Activated T-cell treated with anti-CD3 and anti-CD28 coated beads, Interleukin-2, amount 50 U/mL, for 24 hours (primary cell): ENCODE data around the gene ATF3.
A peak's percentile ranks its signal among the peaks of the same experiment; 100 is the strongest.
"Not testable (repeated sequence)": the region's sequence is repeated elsewhere in the genome, so short reads cannot be mapped to it uniquely, and the experiment has no call there.

Experiments
- DNase-seq: peaks from one replicate; pipeline ENCODE4 v3.0.0-alpha.2; 2020
- H3K27ac Mint-ChIP-seq: 2 replicates; pipeline ENCODE4 v1.8.0; 2020; ENCODE audit warnings: mild to moderate bottlenecking, mixed read lengths
- H3K27me3 Mint-ChIP-seq: 2 replicates; pipeline ENCODE4 v1.8.0; 2020; ENCODE audit warnings: mixed read lengths
- H3K36me3 Mint-ChIP-seq: 2 replicates; pipeline ENCODE4 v1.8.0; 2020; ENCODE audit warnings: low read depth, mixed read lengths
- H3K4me1 Mint-ChIP-seq: 2 replicates; pipeline ENCODE4 v1.8.0; 2020; ENCODE audit warnings: low read depth, mixed read lengths
- H3K4me3 Mint-ChIP-seq: 2 replicates; pipeline ENCODE4 v1.8.0; 2020; ENCODE audit warnings: mild to moderate bottlenecking, moderate library complexity, mixed read lengths
- H3K9me3 Mint-ChIP-seq: 2 replicates; pipeline ENCODE4 v1.8.0; 2020; ENCODE audit warnings: mixed read lengths

The ATF3 gene

DNA sequence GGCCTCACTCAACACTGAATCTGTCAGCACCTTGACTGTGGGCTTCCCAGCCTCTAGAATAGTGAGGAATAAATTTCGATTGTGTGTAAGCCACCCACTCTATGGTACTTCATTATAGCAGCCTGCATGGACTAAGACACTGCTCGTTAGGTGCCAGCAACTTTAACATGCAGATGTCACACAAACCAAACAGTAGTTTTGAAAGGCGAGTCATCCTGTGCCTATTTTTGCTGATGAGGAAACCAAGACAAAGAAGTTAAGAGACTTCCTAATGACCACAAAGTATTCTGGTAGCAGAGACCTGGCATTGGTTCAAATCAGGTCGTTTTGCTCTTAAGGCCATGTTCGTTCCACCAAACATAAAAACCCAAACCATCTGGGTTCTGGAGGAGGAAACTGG lies 48.2 kb downstream of the ATF3 start:
- no peaks in the 10 kb centered on the region for H3K4me1 Mint-ChIP-seq
- no peak overlapping the region for H3K4me3 Mint-ChIP-seq
- H3K27ac Mint-ChIP-seq = no peak overlapping the region
- DNase-seq = no peak
- H3K27me3 Mint-ChIP-seq = peaks cover 35% of the 10 kb centered on the region
- H3K9me3 Mint-ChIP-seq = no peaks in the 10 kb centered on the region
- no peaks in the 10 kb centered on the region for H3K36me3 Mint-ChIP-seq

DNA sequence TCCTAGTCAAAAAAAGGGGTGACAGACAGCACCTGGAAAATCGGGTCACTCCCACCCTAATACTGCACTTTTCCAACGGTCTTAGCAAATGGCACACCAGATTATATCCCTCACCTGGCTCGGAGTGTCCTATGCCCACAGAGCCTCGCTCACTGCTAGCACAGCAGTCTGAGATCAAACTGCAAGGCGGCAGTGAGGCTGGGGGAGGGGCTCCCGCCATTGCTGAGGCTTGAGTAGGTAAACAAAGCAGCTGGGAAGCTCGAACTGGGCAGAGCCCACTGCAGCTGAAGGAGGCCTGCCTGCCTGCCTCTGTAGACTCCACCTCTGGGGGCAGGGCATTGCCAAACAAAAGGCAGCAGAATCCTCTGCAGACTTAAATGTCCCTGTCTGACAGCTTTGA lies 49.7 kb downstream of the ATF3 start:
- not testable (repeated sequence) for H3K27ac Mint-ChIP-seq, H3K9me3 Mint-ChIP-seq, H3K4me3 Mint-ChIP-seq, DNase-seq, H3K36me3 Mint-ChIP-seq, H3K4me1 Mint-ChIP-seq
- peaks cover 35% of the 10 kb centered on the region for H3K27me3 Mint-ChIP-seq

DNA sequence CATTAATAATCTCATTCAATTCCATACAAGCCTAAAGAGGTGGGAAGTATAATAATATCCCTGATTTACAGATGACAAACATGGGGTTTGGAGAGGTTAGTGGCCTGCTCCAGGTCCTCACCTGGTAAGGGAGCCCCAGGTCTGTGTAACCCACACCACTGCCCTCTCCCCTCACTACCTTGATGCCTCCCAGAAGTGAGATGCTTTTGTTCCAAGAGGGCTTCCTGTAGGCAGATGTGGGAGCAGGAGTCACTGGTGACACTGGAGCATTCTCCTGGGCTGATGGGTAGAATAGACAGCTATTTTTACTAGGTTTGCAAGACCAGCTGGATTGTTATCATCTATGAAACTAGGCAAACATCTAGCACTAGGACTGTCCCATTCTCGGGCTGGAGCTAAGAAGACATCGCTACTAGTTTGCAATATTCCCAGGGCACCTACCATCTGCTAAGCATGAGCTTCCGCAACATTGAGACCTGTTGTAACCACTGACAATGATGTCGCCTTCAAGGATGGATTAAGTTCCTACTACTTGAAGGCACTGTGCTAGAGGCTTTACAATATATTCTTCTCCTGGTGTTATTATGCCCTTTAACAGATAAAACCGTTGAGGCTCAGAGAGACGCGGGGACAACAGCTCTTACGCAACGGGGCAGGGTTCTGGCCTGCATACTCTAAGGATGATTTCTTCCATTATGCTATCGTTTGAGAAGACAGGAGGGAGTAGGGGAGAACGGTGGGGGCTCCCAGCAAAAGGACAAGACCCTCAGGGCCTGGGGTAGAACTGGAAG lies 56.0 kb downstream of the ATF3 start:
- peaks cover 9% of the 10 kb centered on the region for H3K27me3 Mint-ChIP-seq
- H3K9me3 Mint-ChIP-seq = no peaks in the 10 kb centered on the region
- DNase-seq = no peak
- H3K27ac Mint-ChIP-seq = no peak overlapping the region
- H3K4me3 Mint-ChIP-seq = no peak overlapping the region
- no peaks in the 10 kb centered on the region for H3K36me3 Mint-ChIP-seq
- H3K4me1 Mint-ChIP-seq = peaks cover 24% of the 10 kb centered on the region

DNA sequence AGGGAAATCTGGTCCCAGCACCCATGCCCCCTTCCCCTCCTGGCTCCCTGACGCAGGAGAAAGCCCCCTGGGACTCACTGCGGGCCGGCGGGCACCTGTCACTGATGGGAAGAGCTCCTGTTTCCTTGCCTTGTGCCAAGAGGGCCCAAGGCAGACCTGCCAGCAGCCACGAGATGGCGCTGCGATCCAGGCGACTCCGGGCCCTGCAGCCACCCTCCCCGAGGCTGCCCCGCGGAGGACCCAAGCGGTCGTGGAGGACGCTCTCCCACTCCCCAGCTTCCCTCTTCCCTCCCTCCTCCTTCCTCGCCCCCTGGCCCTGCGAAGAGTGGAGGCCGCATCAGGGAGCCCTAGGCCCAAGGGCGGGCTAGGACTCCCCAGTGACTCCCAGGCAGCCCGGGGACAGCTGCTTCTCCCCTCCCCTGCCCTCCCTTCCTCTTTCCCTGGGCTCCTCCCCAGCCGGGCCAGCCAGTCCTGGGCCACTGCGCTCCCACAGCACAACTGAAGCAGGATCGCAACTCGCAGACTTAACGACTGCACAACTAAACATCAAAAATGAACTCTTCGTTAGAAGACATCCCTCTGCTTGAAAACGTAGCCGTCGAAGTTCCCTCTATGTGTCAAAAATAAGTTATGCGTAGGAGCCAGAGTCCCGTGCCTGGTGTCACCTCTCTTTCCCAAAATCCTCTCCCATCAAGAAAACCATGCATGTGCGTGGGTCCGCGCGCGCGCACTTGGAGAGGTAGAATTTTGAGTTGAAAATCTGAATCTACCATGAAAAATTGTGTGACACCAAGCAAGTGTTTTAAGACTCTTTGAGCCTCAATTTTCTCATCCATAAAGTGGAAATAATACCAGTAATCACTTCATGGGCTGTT lies 56.9 kb downstream of the ATF3 start:
- no peaks in the 10 kb centered on the region for H3K36me3 Mint-ChIP-seq
- H3K4me1 Mint-ChIP-seq = peaks cover 24% of the 10 kb centered on the region
- H3K9me3 Mint-ChIP-seq = no peaks in the 10 kb centered on the region
- peak overlapping the region; percentile 15 for H3K27ac Mint-ChIP-seq
- H3K27me3 Mint-ChIP-seq = peaks cover 12% of the 10 kb centered on the region
- peak; percentile 89 for DNase-seq
- H3K4me3 Mint-ChIP-seq = peak overlapping the region; percentile 71

DNA sequence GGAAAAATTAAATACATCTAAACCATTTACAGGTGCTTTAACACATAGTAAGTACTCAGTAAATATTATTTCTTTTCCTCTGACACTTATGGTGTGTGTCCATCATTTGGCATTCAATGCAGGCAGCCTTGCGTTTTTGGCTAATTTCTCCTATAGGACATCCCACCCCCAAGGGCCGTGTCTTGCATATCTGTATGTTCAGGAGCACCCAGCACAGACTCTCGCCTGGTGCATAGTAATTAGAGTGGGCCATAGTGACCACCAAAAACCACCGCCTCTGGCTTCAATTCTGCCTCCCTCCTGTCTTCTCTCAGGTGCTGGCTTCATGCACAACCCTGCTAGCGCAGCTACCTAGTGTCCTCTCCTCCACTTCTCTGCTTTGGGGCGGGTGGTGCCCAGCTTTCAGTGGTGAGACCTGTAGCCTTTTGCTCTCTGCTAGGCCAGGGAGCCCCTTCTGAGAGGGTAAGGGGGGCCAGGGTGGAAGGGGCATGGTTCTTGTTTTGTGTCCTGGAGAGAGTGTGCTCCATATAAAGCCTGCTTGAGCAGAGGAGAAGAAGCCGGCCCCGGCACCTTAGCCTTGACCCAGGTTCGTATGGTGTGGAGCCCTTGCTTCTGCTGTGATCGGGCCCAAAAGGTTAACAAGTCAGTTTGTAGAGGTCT lies 57.7 kb downstream of the ATF3 start:
- peaks cover 15% of the 10 kb centered on the region for H3K27me3 Mint-ChIP-seq
- H3K36me3 Mint-ChIP-seq = no peaks in the 10 kb centered on the region
- peaks cover 27% of the 10 kb centered on the region for H3K4me1 Mint-ChIP-seq
- no peaks in the 10 kb centered on the region for H3K9me3 Mint-ChIP-seq
- H3K27ac Mint-ChIP-seq = no peak overlapping the region
- H3K4me3 Mint-ChIP-seq = no peak overlapping the region
- DNase-seq = no peak

DNA sequence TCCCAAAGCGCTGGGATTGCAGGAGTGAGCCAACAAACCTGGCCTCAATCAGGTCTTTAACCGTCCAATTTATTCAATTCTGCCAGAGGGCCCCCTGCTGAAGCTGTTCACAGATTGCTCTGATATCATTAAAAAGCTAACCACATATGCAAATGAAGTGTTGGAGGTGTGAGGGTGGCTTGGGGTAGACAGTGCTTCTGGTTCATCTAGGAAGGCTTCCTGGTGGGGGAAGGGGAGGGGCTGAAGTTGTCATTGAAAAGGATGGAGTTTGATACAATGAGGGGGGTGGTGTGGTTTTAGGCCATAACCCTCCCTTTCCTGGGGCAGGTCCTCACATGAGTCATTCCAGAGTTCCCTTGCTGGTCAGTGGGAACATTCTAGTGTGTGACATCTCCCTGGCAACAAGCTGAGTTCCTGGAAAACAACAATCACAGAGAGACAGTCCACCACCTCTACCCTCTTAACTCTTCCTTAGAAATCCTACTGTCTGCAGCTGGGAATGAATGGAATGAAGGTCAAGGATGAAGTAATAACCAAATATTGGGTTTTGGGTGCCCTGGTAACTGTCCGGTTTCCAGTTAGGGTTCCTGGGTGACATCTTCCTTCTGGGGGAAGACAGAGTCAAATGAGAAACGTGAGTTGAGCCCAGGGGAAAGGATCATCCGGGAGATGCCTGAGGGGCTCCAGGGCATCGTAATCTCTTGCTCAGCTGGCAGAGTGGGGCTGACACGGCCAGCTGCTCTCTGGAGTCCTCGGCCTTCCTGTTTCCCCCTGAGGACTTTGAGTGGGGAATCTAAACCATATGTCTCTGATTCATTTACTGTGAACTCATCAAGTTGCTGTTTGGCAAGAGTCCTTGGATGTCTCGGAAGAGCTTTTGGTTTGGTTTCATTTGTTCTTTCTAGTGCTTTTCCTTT lies 58.9 kb downstream of the ATF3 start:
- Mint-ChIP-seq H3K4me3 (no peak overlapping the region), H3K36me3 (no peaks in the 10 kb centered on the region), H3K27ac (peak overlapping the region; percentile 27), H3K4me1 (peaks cover 32% of the 10 kb centered on the region), H3K9me3 (no peaks in the 10 kb centered on the region), H3K27me3 (peaks cover 23% of the 10 kb centered on the region)
- DNase-seq = no peak

DNA sequence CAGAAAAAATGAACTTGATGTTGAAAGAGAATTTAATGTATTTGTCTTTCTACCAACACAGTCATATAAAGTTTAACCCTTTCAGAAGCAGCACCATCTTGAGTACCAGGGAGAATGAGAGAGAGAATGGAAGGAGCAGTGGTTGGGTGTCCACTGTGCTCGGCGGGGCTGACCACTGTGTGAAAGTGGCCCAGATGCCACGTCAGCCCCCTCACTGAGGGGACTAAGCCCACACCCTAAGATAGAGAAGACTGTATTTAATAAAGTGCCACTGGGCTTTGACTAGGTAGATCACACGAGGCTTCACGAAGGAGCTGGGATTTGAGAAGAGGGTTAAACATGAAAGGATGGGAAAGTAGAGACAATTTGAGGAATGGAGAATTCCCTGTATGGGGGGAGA lies 59.9 kb downstream of the ATF3 start:
- H3K4me1 Mint-ChIP-seq = peaks cover 32% of the 10 kb centered on the region
- no peaks in the 10 kb centered on the region for H3K9me3 Mint-ChIP-seq
- H3K27me3 Mint-ChIP-seq = peaks cover 25% of the 10 kb centered on the region
- no peaks in the 10 kb centered on the region for H3K36me3 Mint-ChIP-seq
- no peak overlapping the region for H3K4me3 Mint-ChIP-seq
- no peak overlapping the region for H3K27ac Mint-ChIP-seq
- no peak for DNase-seq

DNA sequence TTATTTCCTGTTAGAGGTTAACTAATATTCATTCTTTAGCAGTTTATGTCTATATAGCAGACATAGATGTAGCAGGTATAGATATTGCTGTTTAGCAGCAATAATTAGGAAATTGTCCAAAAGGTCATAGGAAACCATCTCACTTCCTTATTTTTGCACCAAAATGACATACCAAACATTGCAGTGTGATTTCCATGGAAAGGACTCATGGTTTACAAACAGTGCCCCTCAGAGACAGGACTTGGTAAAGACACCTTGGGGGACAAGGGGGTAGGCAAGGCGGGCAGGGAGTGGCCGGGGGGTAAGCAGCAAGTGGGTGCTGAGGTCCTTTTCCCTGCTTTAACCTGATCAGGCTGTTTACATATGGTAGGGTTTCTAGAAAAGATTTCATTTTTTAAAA lies 60.5 kb downstream of the ATF3 start:
- Mint-ChIP-seq H3K4me3 (no peak overlapping the region), H3K36me3 (no peaks in the 10 kb centered on the region), H3K27ac (no peak overlapping the region), H3K9me3 (no peaks in the 10 kb centered on the region), H3K27me3 (peaks cover 25% of the 10 kb centered on the region), H3K4me1 (peaks cover 32% of the 10 kb centered on the region)
- no peak for DNase-seq

DNA sequence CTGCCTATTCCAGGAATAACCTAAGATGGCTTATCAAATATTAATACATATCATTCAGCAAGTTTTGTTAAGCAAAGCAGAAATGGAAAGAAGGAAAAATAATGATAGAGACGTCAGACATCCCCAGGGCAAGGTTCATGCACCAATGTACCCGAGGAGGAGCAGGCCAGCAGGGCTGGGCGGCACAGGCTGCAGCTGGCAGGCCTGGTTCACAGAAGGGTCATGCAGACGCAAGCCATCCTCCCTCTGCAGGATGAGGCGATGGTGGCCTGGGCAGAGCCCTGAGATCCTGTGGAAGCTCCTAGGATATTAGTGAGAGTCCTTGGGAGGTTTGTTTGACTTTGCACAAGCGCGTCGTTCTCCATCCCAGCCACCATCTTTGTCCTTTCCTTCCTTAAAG lies 61.0 kb downstream of the ATF3 start:
- no peak overlapping the region for H3K27ac Mint-ChIP-seq
- H3K9me3 Mint-ChIP-seq = no peaks in the 10 kb centered on the region
- H3K4me1 Mint-ChIP-seq = peaks cover 32% of the 10 kb centered on the region
- peak; percentile 11 for DNase-seq
- peaks cover 26% of the 10 kb centered on the region for H3K27me3 Mint-ChIP-seq
- H3K4me3 Mint-ChIP-seq = no peak overlapping the region
- H3K36me3 Mint-ChIP-seq = no peaks in the 10 kb centered on the region

DNA sequence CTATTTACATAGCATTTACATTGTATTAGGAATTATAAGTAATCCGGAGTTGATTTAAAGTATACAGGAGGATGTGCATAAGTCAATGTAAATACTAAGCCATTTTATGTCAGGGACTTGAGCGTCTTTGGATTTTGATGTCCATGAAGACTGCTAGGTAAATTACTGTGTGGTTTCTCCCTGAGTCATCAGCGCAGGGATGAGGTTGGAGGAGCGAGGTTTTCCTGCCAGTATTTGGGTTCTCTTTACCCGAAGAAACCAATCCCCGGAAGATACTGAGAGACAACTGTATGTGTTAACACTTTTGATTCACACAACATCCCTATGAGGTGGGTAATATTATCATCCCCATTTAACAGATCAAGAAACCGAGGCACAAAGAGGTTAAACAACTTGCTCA lies 61.7 kb downstream of the ATF3 start:
- Mint-ChIP-seq H3K4me3 (no peak overlapping the region), H3K36me3 (no peaks in the 10 kb centered on the region), H3K27me3 (peaks cover 28% of the 10 kb centered on the region), H3K9me3 (no peaks in the 10 kb centered on the region), H3K4me1 (peaks cover 31% of the 10 kb centered on the region), H3K27ac (no peak overlapping the region)
- DNase-seq = no peak
